ENCODE results near the gene FRMPD4.

GRCh38 chrX:12403474-12404082 is 265.3 kb downstream of the FRMPD4 start:
- TF ChIP-seq, protein P1, sequence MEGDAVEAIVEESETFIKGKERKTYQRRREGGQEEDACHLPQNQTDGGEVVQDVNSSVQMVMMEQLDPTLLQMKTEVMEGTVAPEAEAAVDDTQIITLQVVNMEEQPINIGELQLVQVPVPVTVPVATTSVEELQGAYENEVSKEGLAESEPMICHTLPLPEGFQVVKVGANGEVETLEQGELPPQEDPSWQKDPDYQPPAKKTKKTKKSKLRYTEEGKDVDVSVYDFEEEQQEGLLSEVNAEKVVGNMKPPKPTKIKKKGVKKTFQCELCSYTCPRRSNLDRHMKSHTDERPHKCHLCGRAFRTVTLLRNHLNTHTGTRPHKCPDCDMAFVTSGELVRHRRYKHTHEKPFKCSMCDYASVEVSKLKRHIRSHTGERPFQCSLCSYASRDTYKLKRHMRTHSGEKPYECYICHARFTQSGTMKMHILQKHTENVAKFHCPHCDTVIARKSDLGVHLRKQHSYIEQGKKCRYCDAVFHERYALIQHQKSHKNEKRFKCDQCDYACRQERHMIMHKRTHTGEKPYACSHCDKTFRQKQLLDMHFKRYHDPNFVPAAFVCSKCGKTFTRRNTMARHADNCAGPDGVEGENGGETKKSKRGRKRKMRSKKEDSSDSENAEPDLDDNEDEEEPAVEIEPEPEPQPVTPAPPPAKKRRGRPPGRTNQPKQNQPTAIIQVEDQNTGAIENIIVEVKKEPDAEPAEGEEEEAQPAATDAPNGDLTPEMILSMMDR (conservative IDR thresholded peaks at IDR 0.05; ENCODE audit: low read length) = no peak
- TF ChIP-seq EZH2phosphoT487 (IDR thresholded peaks at IDR 0.05; ENCODE audit: borderline replicate concordance) = no peak
